ENCODE results near the gene FAM78B. TPM values are rescaled to one million over a fixed set of nuclear protein-coding genes. Genes with fewer than 3 reads are reported as not detected.

The FAM78B gene
- total RNA-seq, 5 donors from 2014 or later (not counting 1 experiment from before 2014, with no cell fraction given) = 0.09 to 0.56 (median 0.36) TPM; not detected in 1

DNA sequence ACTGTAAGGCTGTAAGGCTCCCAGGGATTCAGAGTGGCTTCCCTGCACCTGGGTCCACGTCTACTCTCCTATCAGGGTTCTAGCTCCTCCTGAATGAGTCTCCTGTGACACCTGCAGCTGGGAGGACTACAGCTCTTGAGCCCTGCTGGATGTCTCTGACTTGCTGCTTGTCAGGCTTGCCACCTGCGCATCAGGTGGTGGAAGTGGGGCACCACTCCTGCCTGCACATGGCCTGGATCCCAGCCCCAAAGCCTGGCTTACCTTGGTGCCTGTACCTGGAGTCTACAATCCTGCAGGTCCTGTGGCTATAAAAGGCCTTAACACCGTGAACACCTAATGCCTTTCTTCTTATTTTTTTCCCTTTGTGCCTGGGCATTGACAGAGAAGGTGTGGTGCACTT lies 82.2 kb downstream of the FAM78B start:
- ATAC-seq (replicated peaks in 1 of 4) = no peak
- no peaks in the 10 kb centered on the region for H3K9me3 Mint-ChIP-seq
- H3K4me1 ChIP-seq (ENCODE audit: control insufficient read depth in 1 of 2, extremely low read depth in 1 of 2, insufficient read depth in 2 of 2, low read length in 2 of 2) = peaks cover 0 to 18% of the 10 kb centered on the region in 2 experiments
- no peak overlapping the region for H3K27ac Mint-ChIP-seq
- no peaks in the 10 kb centered on the region for H3K9me3 ChIP-seq
- peaks cover 27 to 46% (median 42%) of the 10 kb centered on the region in 3 donors for H3K4me1 Mint-ChIP-seq
- CTCF ChIA-PET = interaction anchor here in 1 of 2 donors (0.7 kb wide), 1 partner anchor 749 kb away, joined by 3 read pairs; no protein-coding TSS in a partner anchor
- 62% methylated on average over 2 of the region's 3 CpGs for WGBS (ENCODE audit: insufficient coverage)
- no peaks in the 10 kb centered on the region for H3K36me3 ChIP-seq (ENCODE audit: control insufficient read depth in 2 of 2, extremely low read depth in 1 of 2, insufficient read depth in 1 of 2, low read length in 1 of 2)
- no peak overlapping the region for H3K4me3 ChIP-seq (ENCODE audit: control insufficient read depth in 1 of 2, extremely low read depth in 1 of 2, low read length in 1 of 2)
- POLR2A ChIA-PET = interaction anchor here in 1 of 2 donors (1.0 kb wide), 1 partner anchor 10 kb away, joined by 3 read pairs; no protein-coding TSS in a partner anchor
- no peak for DNase-seq
- H3K27ac ChIP-seq (ENCODE audit: low read length) = no peak overlapping the region
- peaks cover 6% of the 10 kb centered on the region in 2 donors for H3K27me3 Mint-ChIP-seq
- no peaks in the 10 kb centered on the region for H3K36me3 Mint-ChIP-seq
- no peak overlapping the region for H3K4me3 Mint-ChIP-seq
- H3K27me3 ChIP-seq (replicated peaks in 1 of 2; ENCODE audit: control insufficient read depth in 2 of 2, extremely low read depth in 1 of 2, insufficient read depth in 2 of 2, low read length in 1 of 2) = peaks cover 0 to 2% of the 10 kb centered on the region in 2 experiments

- no peaks in the 10 kb centered on the region for H3K9me3 ChIP-seq
- H3K4me3 Mint-ChIP-seq = no peak overlapping the region
- H3K4me1 ChIP-seq (ENCODE audit: control insufficient read depth in 1 of 2, extremely low read depth in 1 of 2, insufficient read depth in 2 of 2, low read length in 2 of 2) = peaks cover 0 to 18% of the 10 kb centered on the region in 2 experiments
- ATAC-seq (replicated peaks in 1 of 4) (peak; percentile 40 to 66 (median 44)), DNase-seq (peak in 1 of 35 experiments; percentile 5)
- H3K27ac ChIP-seq (ENCODE audit: low read length) = no peak overlapping the region
- H3K4me1 Mint-ChIP-seq = peaks cover 27 to 42% (median 42%) of the 10 kb centered on the region in 3 donors
- peak overlapping the region; percentile 21 to 37 for H3K27ac Mint-ChIP-seq
- no peaks in the 10 kb centered on the region for H3K9me3 Mint-ChIP-seq
- no peaks in the 10 kb centered on the region for H3K36me3 ChIP-seq (ENCODE audit: control insufficient read depth in 2 of 2, extremely low read depth in 1 of 2, insufficient read depth in 1 of 2, low read length in 1 of 2)
- H3K4me3 ChIP-seq (ENCODE audit: control insufficient read depth in 1 of 2, extremely low read depth in 1 of 2, low read length in 1 of 2) = no peak overlapping the region
- peaks cover 3 to 6% of the 10 kb centered on the region in 2 donors for H3K27me3 Mint-ChIP-seq
- POLR2A ChIA-PET = interaction anchor here in 1 of 2 donors (1.0 kb wide), 1 partner anchor 11 kb away, joined by 3 read pairs; no protein-coding TSS in a partner anchor
- no peaks in the 10 kb centered on the region for H3K36me3 Mint-ChIP-seq
- no CpG with 5 or more reads among the region's 2 CpGs for WGBS (ENCODE audit: insufficient coverage)
- CTCF ChIA-PET = interaction anchor here in 1 of 2 donors (0.7 kb wide), 1 partner anchor 749 kb away, joined by 3 read pairs; no protein-coding TSS in a partner anchor
- H3K27me3 ChIP-seq (replicated peaks in 1 of 2; ENCODE audit: control insufficient read depth in 2 of 2, extremely low read depth in 1 of 2, insufficient read depth in 2 of 2, low read length in 1 of 2) = peaks cover 0 to 2% of the 10 kb centered on the region in 2 experiments
Measured at GRCh38 chr1:166083887-166084286, 82.9 kb downstream of the FAM78B start.

GRCh38 chr1:166082601-166083000 lies 84.2 kb downstream of the FAM78B start:
- Mint-ChIP-seq H3K4me3 (no peak overlapping the region), H3K4me1 (peaks cover 27 to 42% (median 42%) of the 10 kb centered on the region in 3 donors), H3K27me3 (peaks cover 3 to 6% of the 10 kb centered on the region in 2 donors), H3K9me3 (no peaks in the 10 kb centered on the region), H3K27ac (no peak overlapping the region), H3K36me3 (no peaks in the 10 kb centered on the region)
- DNase-seq (no peak), ATAC-seq (replicated peaks in 1 of 4) (no peak)
- CTCF ChIA-PET = no interaction called here
- POLR2A ChIA-PET = no interaction called here
- 79% methylated on average over 5 of the region's 5 CpGs for WGBS (ENCODE audit: insufficient coverage)
- Histone ChIP-seq H3K9me3 (no peaks in the 10 kb centered on the region), H3K4me1 (ENCODE audit: control insufficient read depth in 1 of 2, extremely low read depth in 1 of 2, insufficient read depth in 2 of 2, low read length in 2 of 2) (peaks cover 0 to 18% of the 10 kb centered on the region in 2 experiments), H3K36me3 (ENCODE audit: control insufficient read depth in 2 of 2, extremely low read depth in 1 of 2, insufficient read depth in 1 of 2, low read length in 1 of 2) (no peaks in the 10 kb centered on the region), H3K27ac (ENCODE audit: low read length) (no peak overlapping the region), H3K27me3 (replicated peaks in 1 of 2; ENCODE audit: control insufficient read depth in 2 of 2, extremely low read depth in 1 of 2, insufficient read depth in 2 of 2, low read length in 1 of 2) (peaks cover 0 to 2% of the 10 kb centered on the region in 2 experiments), H3K4me3 (ENCODE audit: control insufficient read depth in 1 of 2, extremely low read depth in 1 of 2, low read length in 1 of 2) (no peak overlapping the region)

DNA sequence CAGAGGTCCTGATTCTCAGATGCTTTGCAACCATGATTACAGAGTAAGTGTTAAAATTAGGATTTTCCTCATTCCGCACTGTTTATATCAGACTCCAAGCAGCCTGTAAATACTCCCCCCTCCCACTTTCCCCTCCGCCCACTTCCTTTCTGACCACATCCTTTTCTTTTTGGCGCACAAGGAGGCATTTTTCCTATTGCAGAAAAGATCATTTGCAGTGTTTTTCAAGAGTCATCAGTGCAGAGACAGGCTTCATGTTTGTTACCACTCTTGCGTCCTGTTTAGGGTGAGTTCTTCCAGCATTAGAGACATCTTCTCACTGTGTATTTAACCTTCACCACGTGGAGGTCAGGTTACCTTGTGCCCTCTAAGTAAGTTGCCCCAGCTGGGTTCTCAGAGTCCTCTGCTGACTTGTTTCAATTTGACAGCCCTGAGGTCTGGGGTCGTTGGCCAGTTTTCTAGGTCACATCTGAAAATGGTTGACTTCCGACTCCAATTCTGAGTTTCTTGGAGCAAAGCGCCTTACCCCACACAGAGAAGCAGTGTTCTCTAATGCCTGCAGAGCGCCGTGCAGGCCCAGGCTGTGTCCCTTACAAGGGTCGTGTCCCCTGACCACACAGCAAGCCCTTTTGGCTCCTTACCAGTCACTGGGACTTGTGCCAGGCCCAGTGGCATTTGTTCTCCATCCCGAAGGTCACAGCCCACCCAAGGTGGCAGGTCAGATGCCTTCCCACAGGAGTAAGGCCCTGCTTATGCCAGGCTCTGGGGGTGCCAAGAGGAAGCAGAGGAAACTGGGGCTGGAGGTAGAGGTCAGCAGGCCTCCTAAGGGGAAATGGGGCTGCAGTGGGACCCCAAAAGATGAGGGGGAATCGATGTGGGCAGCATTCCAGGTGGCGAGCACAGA lies 85.6 kb downstream of the FAM78B start:
- Mint-ChIP-seq H3K27me3 (peaks cover 3 to 6% of the 10 kb centered on the region in 2 donors), H3K9me3 (no peaks in the 10 kb centered on the region), H3K4me3 (peak overlapping the region in 2 of 3 donors; percentile 34 to 37), H3K4me1 (peaks cover 27 to 42% (median 40%) of the 10 kb centered on the region in 3 donors), H3K27ac (peak overlapping the region; percentile 67 to 72), H3K36me3 (no peaks in the 10 kb centered on the region)
- Histone ChIP-seq H3K9me3 (no peaks in the 10 kb centered on the region), H3K4me1 (ENCODE audit: control insufficient read depth in 1 of 2, extremely low read depth in 1 of 2, insufficient read depth in 2 of 2, low read length in 2 of 2) (peaks cover 0 to 18% of the 10 kb centered on the region in 2 experiments), H3K27me3 (replicated peaks in 1 of 2; ENCODE audit: control insufficient read depth in 2 of 2, extremely low read depth in 1 of 2, insufficient read depth in 2 of 2, low read length in 1 of 2) (no peaks in the 10 kb centered on the region), H3K4me3 (ENCODE audit: control insufficient read depth in 1 of 2, extremely low read depth in 1 of 2, low read length in 1 of 2) (no peak overlapping the region), H3K36me3 (ENCODE audit: control insufficient read depth in 2 of 2, extremely low read depth in 1 of 2, insufficient read depth in 1 of 2, low read length in 1 of 2) (no peaks in the 10 kb centered on the region), H3K27ac (ENCODE audit: low read length) (no peak overlapping the region)
- CTCF ChIA-PET = no interaction called here
- ATAC-seq (replicated peaks in 1 of 4) (peak in 2 of 4 experiments; percentile 25 to 37), DNase-seq (no peak)
- POLR2A ChIA-PET = no interaction called here
- WGBS (ENCODE audit: insufficient coverage) = 47% methylated on average over 10 of the region's 14 CpGs

GRCh38 chr1:166080277-166080966 lies 86.4 kb downstream of the FAM78B start:
- H3K27ac Mint-ChIP-seq = peak overlapping the region; percentile 67 to 72

GRCh38 chr1:166079276-166079675 lies 87.5 kb downstream of the FAM78B start:
- DNase-seq (no peak), ATAC-seq (replicated peaks in 1 of 4) (no peak)
- Histone ChIP-seq H3K4me3 (ENCODE audit: control insufficient read depth in 1 of 2, extremely low read depth in 1 of 2, low read length in 1 of 2) (no peak overlapping the region), H3K4me1 (ENCODE audit: control insufficient read depth in 1 of 2, extremely low read depth in 1 of 2, insufficient read depth in 2 of 2, low read length in 2 of 2) (peaks cover 0 to 15% of the 10 kb centered on the region in 2 experiments), H3K27me3 (replicated peaks in 1 of 2; ENCODE audit: control insufficient read depth in 2 of 2, extremely low read depth in 1 of 2, insufficient read depth in 2 of 2, low read length in 1 of 2) (no peaks in the 10 kb centered on the region), H3K9me3 (no peaks in the 10 kb centered on the region), H3K27ac (ENCODE audit: low read length) (no peak overlapping the region), H3K36me3 (ENCODE audit: control insufficient read depth in 2 of 2, extremely low read depth in 1 of 2, insufficient read depth in 1 of 2, low read length in 1 of 2) (no peaks in the 10 kb centered on the region)
- POLR2A ChIA-PET = no interaction called here
- Mint-ChIP-seq H3K27ac (no peak overlapping the region), H3K9me3 (no peaks in the 10 kb centered on the region), H3K4me3 (no peak overlapping the region), H3K36me3 (no peaks in the 10 kb centered on the region), H3K4me1 (peaks cover 26 to 38% (median 38%) of the 10 kb centered on the region in 3 donors), H3K27me3 (peaks cover 3 to 6% of the 10 kb centered on the region in 2 donors)
- 60% methylated on average over 1 of the region's 2 CpGs for WGBS (ENCODE audit: insufficient coverage)
- CTCF ChIA-PET = no interaction called here

More at GRCh38 chr1:166080277-166080966, 86.4 kb downstream of the FAM78B start:
- CTCF ChIA-PET = no interaction called here
- ATAC-seq (replicated peaks in 1 of 4) (peak in 3 of 4 experiments; percentile 18 to 35 (median 27)), DNase-seq (peak in 1 of 35 experiments; percentile 3)
- Mint-ChIP-seq H3K36me3 (no peaks in the 10 kb centered on the region), H3K9me3 (no peaks in the 10 kb centered on the region), H3K27me3 (peaks cover 3 to 6% of the 10 kb centered on the region in 2 donors), H3K4me1 (peaks cover 27 to 42% (median 39%) of the 10 kb centered on the region in 3 donors), H3K4me3 (peak overlapping the region in 1 of 3 donors; percentile 37)
- no peak overlapping the region for H3K4me3 ChIP-seq (ENCODE audit: control insufficient read depth in 1 of 2, extremely low read depth in 1 of 2, low read length in 1 of 2)
- H3K27me3 ChIP-seq (replicated peaks in 1 of 2; ENCODE audit: control insufficient read depth in 2 of 2, extremely low read depth in 1 of 2, insufficient read depth in 2 of 2, low read length in 1 of 2) = no peaks in the 10 kb centered on the region
- WGBS (ENCODE audit: insufficient coverage) = 18% methylated on average over 2 of the region's 9 CpGs
- no peak overlapping the region for H3K27ac ChIP-seq (ENCODE audit: low read length)
- POLR2A ChIA-PET = no interaction called here
- peaks cover 0 to 18% of the 10 kb centered on the region in 2 experiments for H3K4me1 ChIP-seq (ENCODE audit: control insufficient read depth in 1 of 2, extremely low read depth in 1 of 2, insufficient read depth in 2 of 2, low read length in 2 of 2)
- no peaks in the 10 kb centered on the region for H3K36me3 ChIP-seq (ENCODE audit: control insufficient read depth in 2 of 2, extremely low read depth in 1 of 2, insufficient read depth in 1 of 2, low read length in 1 of 2)
- H3K9me3 ChIP-seq = no peaks in the 10 kb centered on the region
